Measurements from ENCODE around the gene PCSK1N. TPM values are rescaled to one million over a fixed set of nuclear protein-coding genes. Genes with fewer than 3 reads are reported as not detected.
"Not testable (repeated sequence)": the region's sequence is repeated elsewhere in the genome, so short reads cannot be mapped to it uniquely, and the experiment has no call there.

The PCSK1N gene
- total RNA-seq, 1 experiment from 2014 or later = 0.22 TPM

DNA sequence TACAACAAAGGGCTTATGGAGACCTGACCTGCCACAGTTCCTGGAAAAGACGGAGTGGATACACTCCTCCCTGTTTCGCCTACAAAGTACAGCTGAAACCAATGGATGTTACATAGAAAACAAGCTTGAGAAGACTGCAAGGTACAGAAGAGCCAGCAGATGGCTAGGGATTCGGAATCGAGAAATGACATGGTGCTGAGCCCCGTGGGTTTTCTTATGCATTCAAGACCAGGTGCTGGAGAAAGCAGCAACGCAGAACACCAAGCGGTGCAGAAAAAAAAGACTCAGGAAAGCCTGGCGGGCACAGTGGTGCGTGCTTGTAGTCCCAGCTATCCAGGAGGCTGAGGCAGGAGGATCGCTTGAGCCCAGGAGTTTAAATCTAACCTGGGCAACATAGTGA is 48.3 kb upstream of the PCSK1N start:
- Histone ChIP-seq H3K36me3 (ENCODE audit: control insufficient read depth in 1 of 2, insufficient read depth in 2 of 2, low read length in 2 of 2) (no peaks in the 10 kb centered on the region), H3K9me3 (ENCODE audit: control insufficient read depth in 1 of 2, insufficient read depth in 1 of 2, low read depth in 1 of 2, low read length in 2 of 2) (no peaks in the 10 kb centered on the region), H3K27me3 (ENCODE audit: insufficient read depth, low read length) (no peaks in the 10 kb centered on the region), H3K9ac (ENCODE audit: low read length) (no peak overlapping the region), H3K79me2 (ENCODE audit: insufficient read depth, low read length) (no peaks in the 10 kb centered on the region), H3K9me2 (ENCODE audit: insufficient read depth) (no peaks in the 10 kb centered on the region), H3K4me3 (replicated peaks in 1 of 2; ENCODE audit: low read depth in 1 of 2, low read length in 2 of 2) (no peak overlapping the region), H3K4me2 (ENCODE audit: low read length) (no peak overlapping the region), H3K4me1 (ENCODE audit: control insufficient read depth in 1 of 2, insufficient read depth in 2 of 2, low read length in 2 of 2) (no peaks in the 10 kb centered on the region), H3K27ac (ENCODE audit: low read depth, low read length) (no peak overlapping the region), H4K20me1 (ENCODE audit: insufficient read depth) (no peaks in the 10 kb centered on the region), H2AFZ (ENCODE audit: low read depth, low read length, poor library complexity, severe bottlenecking) (no peak overlapping the region)
- no peak for ATAC-seq
- BruUV-seq (replicated peaks) = no TSS peak
- TF ChIP-seq EGR1 (IDR thresholded peaks at IDR 0.05; ENCODE audit: low read depth) = no peak
- TF ChIP-seq SRF (IDR thresholded peaks at IDR 0.05; ENCODE audit: low read depth) = no peak
- TF ChIP-seq CBX3 (IDR thresholded peaks at IDR 0.05; ENCODE audit: low read depth) = no peak
- TF ChIP-seq SP1 (IDR thresholded peaks at IDR 0.05; ENCODE audit: low read depth) = no peak
- TF ChIP-seq CEBPB (IDR thresholded peaks at IDR 0.05; ENCODE audit: low read depth) = no peak
- TF ChIP-seq JUND (IDR thresholded peaks at IDR 0.05) = no peak
- TF ChIP-seq, protein P1, sequence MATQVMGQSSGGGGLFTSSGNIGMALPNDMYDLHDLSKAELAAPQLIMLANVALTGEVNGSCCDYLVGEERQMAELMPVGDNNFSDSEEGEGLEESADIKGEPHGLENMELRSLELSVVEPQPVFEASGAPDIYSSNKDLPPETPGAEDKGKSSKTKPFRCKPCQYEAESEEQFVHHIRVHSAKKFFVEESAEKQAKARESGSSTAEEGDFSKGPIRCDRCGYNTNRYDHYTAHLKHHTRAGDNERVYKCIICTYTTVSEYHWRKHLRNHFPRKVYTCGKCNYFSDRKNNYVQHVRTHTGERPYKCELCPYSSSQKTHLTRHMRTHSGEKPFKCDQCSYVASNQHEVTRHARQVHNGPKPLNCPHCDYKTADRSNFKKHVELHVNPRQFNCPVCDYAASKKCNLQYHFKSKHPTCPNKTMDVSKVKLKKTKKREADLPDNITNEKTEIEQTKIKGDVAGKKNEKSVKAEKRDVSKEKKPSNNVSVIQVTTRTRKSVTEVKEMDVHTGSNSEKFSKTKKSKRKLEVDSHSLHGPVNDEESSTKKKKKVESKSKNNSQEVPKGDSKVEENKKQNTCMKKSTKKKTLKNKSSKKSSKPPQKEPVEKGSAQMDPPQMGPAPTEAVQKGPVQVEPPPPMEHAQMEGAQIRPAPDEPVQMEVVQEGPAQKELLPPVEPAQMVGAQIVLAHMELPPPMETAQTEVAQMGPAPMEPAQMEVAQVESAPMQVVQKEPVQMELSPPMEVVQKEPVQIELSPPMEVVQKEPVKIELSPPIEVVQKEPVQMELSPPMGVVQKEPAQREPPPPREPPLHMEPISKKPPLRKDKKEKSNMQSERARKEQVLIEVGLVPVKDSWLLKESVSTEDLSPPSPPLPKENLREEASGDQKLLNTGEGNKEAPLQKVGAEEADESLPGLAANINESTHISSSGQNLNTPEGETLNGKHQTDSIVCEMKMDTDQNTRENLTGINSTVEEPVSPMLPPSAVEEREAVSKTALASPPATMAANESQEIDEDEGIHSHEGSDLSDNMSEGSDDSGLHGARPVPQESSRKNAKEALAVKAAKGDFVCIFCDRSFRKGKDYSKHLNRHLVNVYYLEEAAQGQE (IDR thresholded peaks at IDR 0.05; ENCODE audit: low read depth) = no peak
- RAD21 ChIA-PET (ENCODE audit: low non-redundant PET in 1 of 2, low total read pairs in 2 of 2, uncharacterized antibody in 2 of 2, unreplicated experiment in 2 of 2) = no interaction called here
- intact Hi-C loops (cut with micrococcal nuclease) = no loop called here
- POLR2A ChIA-PET = no interaction called here
- DNase-seq (ENCODE audit: low read depth, low spot score) = no peak
- CTCF ChIA-PET = no interaction called here

DNA sequence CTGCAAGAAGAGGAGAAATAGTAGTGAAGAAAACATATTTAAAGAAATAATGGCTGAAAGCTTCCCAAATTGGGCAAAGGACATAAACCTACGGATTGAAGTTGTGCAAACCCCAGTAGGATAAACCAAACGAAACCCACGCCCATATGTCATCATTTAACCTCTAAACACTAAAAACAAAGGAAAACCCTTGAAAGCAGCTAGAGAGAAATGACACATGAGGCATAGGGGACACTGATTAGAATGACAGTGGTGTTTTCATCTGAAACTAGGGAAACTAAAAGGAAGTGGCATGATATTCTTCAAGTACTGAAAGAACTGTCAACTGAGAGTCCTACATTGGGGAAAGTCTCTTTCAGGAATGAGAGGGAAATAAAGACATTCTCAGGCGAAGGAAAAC is 41.5 kb upstream of the PCSK1N start:
- H3K27me3 ChIP-seq (ENCODE audit: insufficient read depth, low read length); CTCF ChIA-PET; BruUV-seq (replicated peaks); H3K27ac ChIP-seq (ENCODE audit: low read depth, low read length); H2AFZ ChIP-seq (ENCODE audit: low read depth, low read length, poor library complexity, severe bottlenecking); H3K36me3 ChIP-seq (ENCODE audit: control insufficient read depth in 1 of 2, insufficient read depth in 2 of 2, low read length in 2 of 2); ATAC-seq; H4K20me1 ChIP-seq (ENCODE audit: insufficient read depth); DNase-seq (ENCODE audit: low read depth, low spot score); H3K79me2 ChIP-seq (ENCODE audit: insufficient read depth, low read length); H3K4me3 ChIP-seq (replicated peaks in 1 of 2; ENCODE audit: low read depth in 1 of 2, low read length in 2 of 2); H3K4me1 ChIP-seq (ENCODE audit: control insufficient read depth in 1 of 2, insufficient read depth in 2 of 2, low read length in 2 of 2); RAD21 ChIA-PET (ENCODE audit: low non-redundant PET in 1 of 2, low total read pairs in 2 of 2, uncharacterized antibody in 2 of 2, unreplicated experiment in 2 of 2); H3K9me2 ChIP-seq (ENCODE audit: insufficient read depth); intact Hi-C loops (cut with micrococcal nuclease); H3K9me3 ChIP-seq (ENCODE audit: control insufficient read depth in 1 of 2, insufficient read depth in 1 of 2, low read depth in 1 of 2, low read length in 2 of 2); H3K9ac ChIP-seq (ENCODE audit: low read length); H3K4me2 ChIP-seq (ENCODE audit: low read length); POLR2A ChIA-PET: not testable (repeated sequence)

DNA sequence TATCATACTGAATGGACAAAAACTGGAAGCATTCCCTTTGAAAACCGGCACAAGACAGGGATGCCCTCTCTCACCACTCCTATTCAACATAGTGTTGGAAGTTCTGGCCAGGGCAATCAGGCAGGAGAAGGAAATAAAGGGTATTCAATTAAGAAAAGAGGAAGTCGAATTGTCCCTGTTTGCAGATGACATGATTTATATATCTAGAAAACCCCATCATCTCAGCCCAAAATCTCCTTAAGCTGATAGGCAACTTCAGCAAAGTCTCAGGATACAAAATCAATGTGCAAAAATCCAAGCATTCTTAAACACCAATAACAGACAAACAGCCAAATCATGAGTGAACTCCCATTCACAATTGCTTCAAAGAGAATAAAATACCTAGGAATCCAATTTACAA is 36.6 kb upstream of the PCSK1N start:
- RAD21 ChIA-PET (ENCODE audit: low non-redundant PET in 1 of 2, low total read pairs in 2 of 2, uncharacterized antibody in 2 of 2, unreplicated experiment in 2 of 2); H3K27me3 ChIP-seq (ENCODE audit: insufficient read depth, low read length); H3K4me2 ChIP-seq (ENCODE audit: low read length); BruUV-seq (replicated peaks); intact Hi-C loops (cut with micrococcal nuclease); H3K9me3 ChIP-seq (ENCODE audit: control insufficient read depth in 1 of 2, insufficient read depth in 1 of 2, low read depth in 1 of 2, low read length in 2 of 2); H3K36me3 ChIP-seq (ENCODE audit: control insufficient read depth in 1 of 2, insufficient read depth in 2 of 2, low read length in 2 of 2); H3K27ac ChIP-seq (ENCODE audit: low read depth, low read length); H2AFZ ChIP-seq (ENCODE audit: low read depth, low read length, poor library complexity, severe bottlenecking); H3K9me2 ChIP-seq (ENCODE audit: insufficient read depth); H3K9ac ChIP-seq (ENCODE audit: low read length); DNase-seq (ENCODE audit: low read depth, low spot score); CTCF ChIA-PET; ATAC-seq; H3K4me3 ChIP-seq (replicated peaks in 1 of 2; ENCODE audit: low read depth in 1 of 2, low read length in 2 of 2); POLR2A ChIA-PET; H4K20me1 ChIP-seq (ENCODE audit: insufficient read depth); H3K79me2 ChIP-seq (ENCODE audit: insufficient read depth, low read length): not testable (repeated sequence)
- H3K4me1 ChIP-seq (ENCODE audit: control insufficient read depth in 1 of 2, insufficient read depth in 2 of 2, low read length in 2 of 2) = peaks cover 3 to 13% of the 10 kb centered on the region in 2 experiments

Data from HCT116 (cell line).